HL-60 (cell line): ENCODE measurements around the gene MELK.

ENCODE experiments used
- DNase-seq, 2 experiments: peaks; one replicate each; pipeline ENCODE4 v3.0.0-alpha.2; 2010 to 2020; ENCODE audit warnings: low read depth in 1 of 2, low spot score in 1 of 2
- H3K27ac ChIP-seq: fragments of 250-450 bp; sonication (Bioruptor Pico); replicated peaks from 2 replicates; pipeline ENCODE4 v1.5.1; 2020; ENCODE audit warnings: mild to moderate bottlenecking, moderate library complexity
- H3K27me3 ChIP-seq: fragments of 250-450 bp; sonication (Bioruptor Pico); 2 replicates; pipeline ENCODE4 v1.5.1; 2021; ENCODE audit warnings: mild to moderate bottlenecking, moderate library complexity; ENCODE audit not compliant: insufficient read depth, poor library complexity, severe bottlenecking
- H3K4me3 ChIP-seq: replicated peaks from 2 replicates; pipeline ENCODE4 v1.5.1; 2011; ENCODE audit warnings: mild to moderate bottlenecking, control low read depth, low read length; ENCODE audit not compliant: insufficient read depth
- CTCF ChIP-seq: IDR thresholded peaks from one replicate; pipeline ENCODE4 v1.5.1; 2011; ENCODE audit warnings: low read length, control low read depth, inconsistent platforms; ENCODE audit not compliant: insufficient read depth
- GABPA ChIP-seq: IDR thresholded peaks from 2 replicates; pipeline ENCODE4 v1.6.1; 2012; ENCODE audit warnings: low read depth
- POLR2AphosphoS5 ChIP-seq: IDR thresholded peaks from 2 replicates; pipeline ENCODE4 v1.6.1; 2012; ENCODE audit warnings: low read depth
- REST ChIP-seq: IDR thresholded peaks from 2 replicates; pipeline ENCODE4 v1.6.1; 2012; ENCODE audit warnings: low read depth; ENCODE audit not compliant: insufficient replicate concordance
- SPI1 ChIP-seq: IDR thresholded peaks from 2 replicates; pipeline ENCODE4 v1.6.1; 2012; ENCODE audit warnings: low read depth, mild to moderate bottlenecking, borderline replicate concordance

Gene MELK

GRCh38 chr9:36690412-36691168, 117.9 kb downstream of the MELK start:
- Histone ChIP-seq H3K27me3 (no peaks in the 10 kb centered on the region), H3K4me3 (no peak overlapping the region), H3K27ac (no peak overlapping the region)
- DNase-seq: no peak
- no peak for TF ChIP-seq CTCF
- no peak for TF ChIP-seq REST
- TF ChIP-seq SPI1: no peak
- TF ChIP-seq GABPA: no peak
- TF ChIP-seq POLR2AphosphoS5: no peak

- no peak for TF ChIP-seq SPI1
- TF ChIP-seq POLR2AphosphoS5: no peak
- no peak for TF ChIP-seq GABPA
- TF ChIP-seq CTCF: no peak
- no peak for TF ChIP-seq REST
- no peak overlapping the region for H3K27ac ChIP-seq
- DNase-seq: no peak
- H3K4me3 ChIP-seq: no peak overlapping the region
- H3K27me3 ChIP-seq: no peaks in the 10 kb centered on the region
Measured at GRCh38 chr9:36691671-36692070, 119.0 kb downstream of the MELK start.

- no peak overlapping the region for H3K4me3 ChIP-seq
- no peak overlapping the region for H3K27ac ChIP-seq
- no peak for DNase-seq
- no peak for TF ChIP-seq REST
- TF ChIP-seq CTCF: no peak
- no peak for TF ChIP-seq GABPA
- TF ChIP-seq SPI1: no peak
- no peak for TF ChIP-seq POLR2AphosphoS5
- H3K27me3 ChIP-seq: no peaks in the 10 kb centered on the region
Measured at GRCh38 chr9:36698984-36699383, 126.3 kb downstream of the MELK start.
